SK-N-SH treated with all-trans-retinoic acid at 6 μM for 48 hours (cell line): ENCODE data around the gene FRK.

Experiments
- ATAC-seq: fragments of 200-7000 bp; cut with Tn5 transposase; 3 replicates; pipeline ENCODE4 v1.9.1; 2020; ENCODE audit warnings: mild to moderate bottlenecking, moderate library complexity
- ARNTL ChIP-seq: fragments of 450-650 bp; formaldehyde crosslinking; IDR thresholded peaks from 2 replicates; pipeline ENCODE4 v1.5.0; 2020; ENCODE audit warnings: low read depth, mild to moderate bottlenecking, moderate library complexity, borderline replicate concordance
- BACH2 ChIP-seq: fragments of 250-450 bp; sonication (Bioruptor Pico); IDR thresholded peaks from 2 replicates; pipeline ENCODE4 v1.9.0; 2021; ENCODE audit warnings: mild to moderate bottlenecking, borderline replicate concordance
- CSDC2 ChIP-seq: fragments of 250-450 bp; sonication (Bioruptor Pico); IDR thresholded peaks from 2 replicates; pipeline ENCODE4 v1.5.0; 2020; ENCODE audit warnings: mild to moderate bottlenecking, moderate library complexity
- ISL1 ChIP-seq: fragments of 250-450 bp; sonication (Bioruptor Pico); IDR thresholded peaks from 2 replicates; pipeline ENCODE4 v2.1.2; 2022; ENCODE audit warnings: mild to moderate bottlenecking, moderate library complexity
- OSR1 ChIP-seq: fragments of 250-450 bp; sonication (Bioruptor Pico); IDR thresholded peaks from 2 replicates; pipeline ENCODE4 v1.8.0; 2022; ENCODE audit warnings: moderate library complexity, mild to moderate bottlenecking, inconsistent platforms
- RARB ChIP-seq: fragments of 250-450 bp; sonication (Bioruptor Pico); IDR thresholded peaks from 2 replicates; pipeline ENCODE4 v1.8.0; 2021; ENCODE audit warnings: mild to moderate bottlenecking, moderate library complexity
- SNAI2 ChIP-seq: fragments of 250-450 bp; sonication (Bioruptor Pico); IDR thresholded peaks from 2 replicates; pipeline ENCODE4 v1.5.0; 2020; ENCODE audit warnings: mild to moderate bottlenecking, moderate library complexity
- TCF4 ChIP-seq: fragments of 250-450 bp; sonication (Bioruptor Pico); IDR thresholded peaks from 2 replicates; pipeline ENCODE4 v1.8.0; 2021; ENCODE audit warnings: mild to moderate bottlenecking, moderate library complexity, borderline replicate concordance
- TOX ChIP-seq: fragments of 250-450 bp; sonication (Bioruptor Pico); IDR thresholded peaks from 2 replicates; pipeline ENCODE4 v1.8.0; 2021; ENCODE audit warnings: mild to moderate bottlenecking, moderate library complexity, borderline replicate concordance
- TSHZ2 ChIP-seq: fragments of 250-450 bp; sonication (Bioruptor Pico); IDR thresholded peaks from 2 replicates; pipeline ENCODE4 v1.5.0; 2020; ENCODE audit warnings: mild to moderate bottlenecking, moderate library complexity
- ZC3H10 ChIP-seq: fragments of 250-450 bp; sonication (Bioruptor Pico); IDR thresholded peaks from 2 replicates; pipeline ENCODE4 v1.5.1; 2021; ENCODE audit warnings: mild to moderate bottlenecking, moderate library complexity
- ZFP3 ChIP-seq: fragments of 250-450 bp; sonication (Bioruptor Pico); IDR thresholded peaks from 2 replicates; pipeline ENCODE4 v1.5.0; 2020; ENCODE audit warnings: mild to moderate bottlenecking, moderate library complexity
- ZFP30 ChIP-seq: fragments of 450-650 bp; formaldehyde crosslinking; IDR thresholded peaks from 2 replicates; pipeline ENCODE4 v1.5.0; 2022; ENCODE audit warnings: mild to moderate bottlenecking, moderate library complexity
- ZNF8 ChIP-seq: fragments of 450-650 bp; formaldehyde crosslinking; IDR thresholded peaks from 2 replicates; pipeline ENCODE4 v1.5.0; 2020; ENCODE audit warnings: mild to moderate bottlenecking, moderate library complexity
- TF ChIP-seq, protein P1 (sequence below): fragments of 250-450 bp; sonication (Bioruptor Pico); IDR thresholded peaks from 2 replicates; pipeline ENCODE4 v1.5.1; 2021; ENCODE audit warnings: mild to moderate bottlenecking, moderate library complexity
- TF ChIP-seq, protein P2 (sequence below): fragments of 250-450 bp; sonication (Bioruptor Pico); IDR thresholded peaks from 2 replicates; pipeline ENCODE4 v1.8.0; 2021; ENCODE audit warnings: low read depth, mild to moderate bottlenecking, moderate library complexity, borderline replicate concordance
- TF ChIP-seq, protein P3 (sequence below): fragments of 250-450 bp; sonication (Bioruptor Pico); IDR thresholded peaks from 2 replicates; pipeline ENCODE4 v1.8.0; 2020; ENCODE audit warnings: mild to moderate bottlenecking, moderate library complexity, borderline replicate concordance
- TF ChIP-seq, protein P4 (sequence below): fragments of 250-450 bp; sonication (Bioruptor Pico); IDR thresholded peaks from 2 replicates; pipeline ENCODE4 v1.5.1; 2020; ENCODE audit warnings: low read depth, mild to moderate bottlenecking, moderate library complexity

Gene FRK

GRCh38 chr6:116035616-116036015 lies 25.1 kb downstream of the FRK start (continued):
- TF ChIP-seq TSHZ2: no peak
- no peak for TF ChIP-seq RARB (CRISPR knock-in tag)
- no peak for TF ChIP-seq ZFP30 (CRISPR knock-in tag)
- TF ChIP-seq, protein P1, sequence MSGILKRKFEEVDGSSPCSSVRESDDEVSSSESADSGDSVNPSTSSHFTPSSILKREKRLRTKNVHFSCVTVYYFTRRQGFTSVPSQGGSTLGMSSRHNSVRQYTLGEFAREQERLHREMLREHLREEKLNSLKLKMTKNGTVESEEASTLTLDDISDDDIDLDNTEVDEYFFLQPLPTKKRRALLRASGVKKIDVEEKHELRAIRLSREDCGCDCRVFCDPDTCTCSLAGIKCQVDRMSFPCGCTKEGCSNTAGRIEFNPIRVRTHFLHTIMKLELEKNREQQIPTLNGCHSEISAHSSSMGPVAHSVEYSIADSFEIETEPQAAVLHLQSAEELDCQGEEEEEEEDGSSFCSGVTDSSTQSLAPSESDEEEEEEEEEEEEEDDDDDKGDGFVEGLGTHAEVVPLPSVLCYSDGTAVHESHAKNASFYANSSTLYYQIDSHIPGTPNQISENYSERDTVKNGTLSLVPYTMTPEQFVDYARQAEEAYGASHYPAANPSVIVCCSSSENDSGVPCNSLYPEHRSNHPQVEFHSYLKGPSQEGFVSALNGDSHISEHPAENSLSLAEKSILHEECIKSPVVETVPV (CRISPR knock-in tag): no peak
- no peak for TF ChIP-seq TOX
- TF ChIP-seq SNAI2 (CRISPR knock-in tag): no peak

- TF ChIP-seq ISL1 (CRISPR knock-in tag) (peak; percentile 34; the same call in 1 of the 2 replicates), ZC3H10 (CRISPR knock-in tag) (0 out of 2 replicates have a peak, but pooled peaks have one; percentile 16)
- TF ChIP-seq, protein P1 (CRISPR knock-in tag): no peak
- TF ChIP-seq, all 23 proteins: peak for 2
- peak; percentile 63 for ATAC-seq
These were observed 26.4 kb downstream of the FRK start for GRCh38 chr6:116034327-116034726.

DNA sequence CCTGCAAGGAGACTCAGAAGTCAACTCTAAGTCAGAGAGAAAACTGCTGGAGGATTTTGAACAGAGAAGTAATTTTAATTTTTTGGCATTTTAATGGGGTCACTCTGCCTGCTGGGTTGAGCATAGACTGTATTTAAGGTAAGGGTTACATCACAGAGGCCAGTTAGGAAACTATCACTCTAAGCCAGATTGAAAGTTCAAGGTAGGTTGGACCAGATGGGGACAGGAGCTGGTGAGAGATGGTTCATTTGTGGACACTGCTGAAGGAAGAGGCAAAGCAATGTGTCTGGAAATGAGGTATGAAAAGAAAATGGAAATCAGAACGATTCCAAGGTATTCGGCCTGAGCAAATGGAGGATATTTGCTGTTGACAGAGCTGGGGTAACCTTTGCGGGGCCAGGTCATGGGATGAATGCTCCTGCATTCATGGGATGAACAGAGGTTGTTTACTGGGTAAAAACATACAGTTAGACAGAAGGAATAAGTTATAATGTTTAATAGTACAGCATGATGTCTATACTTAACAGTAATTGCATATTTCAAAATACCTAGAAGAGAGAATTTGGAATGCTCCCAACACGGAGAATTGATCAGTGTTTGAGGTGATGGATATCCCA lies 26.9 kb downstream of the FRK start:
- ATAC-seq: no peak
- TF ChIP-seq, protein P2, sequence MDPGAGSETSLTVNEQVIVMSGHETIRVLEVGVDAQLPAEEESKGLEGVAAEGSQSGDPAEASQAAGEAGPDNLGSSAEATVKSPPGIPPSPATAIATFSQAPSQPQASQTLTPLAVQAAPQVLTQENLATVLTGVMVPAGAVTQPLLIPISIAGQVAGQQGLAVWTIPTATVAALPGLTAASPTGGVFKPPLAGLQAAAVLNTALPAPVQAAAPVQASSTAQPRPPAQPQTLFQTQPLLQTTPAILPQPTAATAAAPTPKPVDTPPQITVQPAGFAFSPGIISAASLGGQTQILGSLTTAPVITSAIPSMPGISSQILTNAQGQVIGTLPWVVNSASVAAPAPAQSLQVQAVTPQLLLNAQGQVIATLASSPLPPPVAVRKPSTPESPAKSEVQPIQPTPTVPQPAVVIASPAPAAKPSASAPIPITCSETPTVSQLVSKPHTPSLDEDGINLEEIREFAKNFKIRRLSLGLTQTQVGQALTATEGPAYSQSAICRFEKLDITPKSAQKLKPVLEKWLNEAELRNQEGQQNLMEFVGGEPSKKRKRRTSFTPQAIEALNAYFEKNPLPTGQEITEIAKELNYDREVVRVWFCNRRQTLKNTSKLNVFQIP (CRISPR knock-in tag): no peak
- no peak for TF ChIP-seq SNAI2 (CRISPR knock-in tag)
- TF ChIP-seq, protein P3, sequence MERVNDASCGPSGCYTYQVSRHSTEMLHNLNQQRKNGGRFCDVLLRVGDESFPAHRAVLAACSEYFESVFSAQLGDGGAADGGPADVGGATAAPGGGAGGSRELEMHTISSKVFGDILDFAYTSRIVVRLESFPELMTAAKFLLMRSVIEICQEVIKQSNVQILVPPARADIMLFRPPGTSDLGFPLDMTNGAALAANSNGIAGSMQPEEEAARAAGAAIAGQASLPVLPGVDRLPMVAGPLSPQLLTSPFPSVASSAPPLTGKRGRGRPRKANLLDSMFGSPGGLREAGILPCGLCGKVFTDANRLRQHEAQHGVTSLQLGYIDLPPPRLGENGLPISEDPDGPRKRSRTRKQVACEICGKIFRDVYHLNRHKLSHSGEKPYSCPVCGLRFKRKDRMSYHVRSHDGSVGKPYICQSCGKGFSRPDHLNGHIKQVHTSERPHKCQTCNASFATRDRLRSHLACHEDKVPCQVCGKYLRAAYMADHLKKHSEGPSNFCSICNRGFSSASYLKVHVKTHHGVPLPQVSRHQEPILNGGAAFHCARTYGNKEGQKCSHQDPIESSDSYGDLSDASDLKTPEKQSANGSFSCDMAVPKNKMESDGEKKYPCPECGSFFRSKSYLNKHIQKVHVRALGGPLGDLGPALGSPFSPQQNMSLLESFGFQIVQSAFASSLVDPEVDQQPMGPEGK (CRISPR knock-in tag): no peak

GRCh38 chr6:116030770-116031169 lies 29.9 kb downstream of the FRK start:
- no peak for ATAC-seq
- TF ChIP-seq, protein P2 (CRISPR knock-in tag): no peak
- no peak for TF ChIP-seq TCF4 (CRISPR knock-in tag)
- TF ChIP-seq, protein P4, sequence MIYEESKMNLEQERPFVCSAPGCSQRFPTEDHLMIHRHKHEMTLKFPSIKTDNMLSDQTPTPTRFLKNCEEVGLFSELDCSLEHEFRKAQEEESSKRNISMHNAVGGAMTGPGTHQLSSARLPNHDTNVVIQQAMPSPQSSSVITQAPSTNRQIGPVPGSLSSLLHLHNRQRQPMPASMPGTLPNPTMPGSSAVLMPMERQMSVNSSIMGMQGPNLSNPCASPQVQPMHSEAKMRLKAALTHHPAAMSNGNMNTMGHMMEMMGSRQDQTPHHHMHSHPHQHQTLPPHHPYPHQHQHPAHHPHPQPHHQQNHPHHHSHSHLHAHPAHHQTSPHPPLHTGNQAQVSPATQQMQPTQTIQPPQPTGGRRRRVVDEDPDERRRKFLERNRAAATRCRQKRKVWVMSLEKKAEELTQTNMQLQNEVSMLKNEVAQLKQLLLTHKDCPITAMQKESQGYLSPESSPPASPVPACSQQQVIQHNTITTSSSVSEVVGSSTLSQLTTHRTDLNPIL: no peak
- no peak for TF ChIP-seq ZFP3 (CRISPR knock-in tag)
- TF ChIP-seq TSHZ2: no peak
- no peak for TF ChIP-seq CSDC2 (CRISPR knock-in tag)
- TF ChIP-seq ARNTL (CRISPR knock-in tag): no peak
- TF ChIP-seq OSR1 (CRISPR knock-in tag): no peak
- TF ChIP-seq RARB (CRISPR knock-in tag): no peak
- no peak for TF ChIP-seq BACH2 (CRISPR knock-in tag)
- no peak for TF ChIP-seq SNAI2 (CRISPR knock-in tag)
- no peak for TF ChIP-seq ZNF8 (CRISPR knock-in tag)
